Memory B cell (primary cell): ENCODE data around the gene ASCC3.
"Not testable (repeated sequence)": the region's sequence is repeated elsewhere in the genome, so short reads cannot be mapped to it uniquely, and the experiment has no call there.

Experiments used
- ATAC-seq: fragments of 150-1000 bp; cut with Tn5 transposase; 2 replicates; pipeline ENCODE4 v1.10.0; 2021; ENCODE audit warnings: low read depth, mild to moderate bottlenecking, moderate library complexity
- DNase-seq, 2 donors: peaks; one replicate each; pipeline ENCODE4 v3.0.0; 2022; ENCODE audit warnings: low spot score in 2 of 2
- H3K27ac Mint-ChIP-seq: one replicate; pipeline ENCODE4 v1.8.0; 2022; ENCODE audit warnings: mild to moderate bottlenecking, moderate library complexity, mixed read lengths
- H3K27me3 Mint-ChIP-seq: one replicate; pipeline ENCODE4 v1.8.0; 2022; ENCODE audit warnings: mixed read lengths
- H3K36me3 Mint-ChIP-seq: one replicate; pipeline ENCODE4 v1.8.0; 2022; ENCODE audit warnings: mild to moderate bottlenecking, mixed read lengths
- H3K4me1 Mint-ChIP-seq: one replicate; pipeline ENCODE4 v1.8.0; 2022; ENCODE audit warnings: mixed read lengths
- H3K4me3 Mint-ChIP-seq: one replicate; pipeline ENCODE4 v1.8.0; 2022; ENCODE audit warnings: mild to moderate bottlenecking, moderate library complexity, mixed read lengths
- H3K9me3 Mint-ChIP-seq: one replicate; pipeline ENCODE4 v1.8.0; 2022; ENCODE audit warnings: mixed read lengths

ASCC3 gene

DNA sequence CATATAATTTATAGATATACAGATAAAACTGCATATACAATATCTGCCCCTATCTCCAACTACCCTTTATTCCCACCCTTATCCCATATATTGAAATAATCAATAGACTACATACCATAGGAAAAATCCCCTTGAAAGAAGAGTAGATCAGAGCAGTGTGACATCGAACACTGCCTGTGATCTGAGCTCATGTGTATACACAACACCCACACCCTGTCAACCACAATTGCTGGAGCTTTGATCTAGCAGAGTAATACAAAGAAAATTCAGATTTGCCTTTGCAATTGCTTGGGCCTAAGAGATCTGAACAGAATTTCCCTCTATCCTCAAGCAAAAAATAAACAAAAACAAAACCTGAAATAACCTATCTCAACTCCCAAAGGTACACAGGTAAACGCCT is 119.3 kb downstream of the ASCC3 start:
- DNase-seq (no peak), ATAC-seq (no peak)
- Mint-ChIP-seq H3K4me3 (no peak overlapping the region), H3K36me3 (peaks cover 75% of the 10 kb centered on the region), H3K4me1 (no peaks in the 10 kb centered on the region), H3K27ac (no peak overlapping the region), H3K27me3 (no peaks in the 10 kb centered on the region), H3K9me3 (peaks cover 14% of the 10 kb centered on the region)

DNA sequence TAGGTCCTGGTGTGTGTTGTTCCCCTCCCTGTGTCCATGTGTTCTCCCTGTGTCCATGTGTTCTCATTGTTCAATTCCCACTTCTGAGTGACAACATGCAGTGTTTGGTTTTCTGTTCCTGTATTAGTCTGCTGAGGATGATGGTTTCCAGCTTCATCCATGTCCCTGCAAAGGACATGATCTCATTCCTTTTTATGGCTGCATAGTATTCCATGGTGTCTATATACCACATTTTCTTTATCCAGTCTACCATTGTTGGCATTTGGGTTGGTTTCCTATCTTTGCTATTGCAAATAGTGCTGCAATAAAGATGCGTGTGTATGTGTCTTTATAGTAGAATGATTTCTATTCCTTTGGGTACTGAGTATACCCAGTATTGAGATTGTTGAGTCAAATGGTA is 122.7 kb downstream of the ASCC3 start:
- not testable (repeated sequence) for H3K4me1 Mint-ChIP-seq, DNase-seq, H3K4me3 Mint-ChIP-seq, ATAC-seq, H3K27me3 Mint-ChIP-seq, H3K27ac Mint-ChIP-seq, H3K9me3 Mint-ChIP-seq
- H3K36me3 Mint-ChIP-seq = peaks cover 57% of the 10 kb centered on the region

DNA sequence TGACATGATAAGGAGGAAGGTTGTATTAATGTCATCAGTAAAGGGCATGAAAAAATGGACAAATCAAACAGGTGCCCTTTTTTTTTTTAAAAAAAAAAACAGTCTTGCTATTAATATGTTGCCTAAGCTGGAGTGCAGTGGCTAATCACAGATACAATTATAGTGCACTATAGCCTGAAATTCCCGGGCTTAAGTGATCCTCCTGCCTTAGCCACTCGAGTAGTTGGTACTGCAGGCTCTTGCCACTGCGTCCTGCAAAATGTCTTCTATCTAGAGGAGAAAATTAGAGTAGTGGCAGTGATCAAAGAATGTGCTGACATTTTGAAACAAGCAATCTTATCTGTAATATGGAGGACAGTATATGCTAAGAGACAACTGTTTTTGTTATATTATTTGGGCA is 127.7 kb downstream of the ASCC3 start:
- Mint-ChIP-seq H3K4me3 (no peak overlapping the region), H3K9me3 (no peaks in the 10 kb centered on the region), H3K27ac (no peak overlapping the region), H3K36me3 (peaks cover 20% of the 10 kb centered on the region), H3K4me1 (no peaks in the 10 kb centered on the region), H3K27me3 (no peaks in the 10 kb centered on the region)
- DNase-seq (no peak), ATAC-seq (no peak)

DNA sequence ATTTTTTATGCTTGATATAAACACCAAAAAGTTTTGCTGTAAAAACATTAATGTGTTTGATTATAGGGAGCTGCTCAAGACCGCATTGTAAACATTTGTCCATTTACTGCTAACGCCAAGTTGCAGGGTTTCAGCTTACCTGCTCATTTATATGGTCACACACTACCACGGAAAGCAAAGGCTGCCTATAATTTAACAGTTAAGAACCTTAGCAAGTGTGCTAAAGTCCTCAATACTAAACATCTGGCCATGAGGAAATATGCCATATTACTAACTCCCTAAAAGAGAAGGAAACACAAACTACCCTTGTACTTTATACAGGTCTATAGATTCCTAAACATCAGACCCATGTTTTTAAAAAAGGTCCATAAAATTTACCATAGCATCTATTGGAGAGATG is 129.5 kb downstream of the ASCC3 start:
- Mint-ChIP-seq H3K9me3 (no peaks in the 10 kb centered on the region), H3K27me3 (no peaks in the 10 kb centered on the region), H3K27ac (no peak overlapping the region), H3K4me1 (no peaks in the 10 kb centered on the region), H3K4me3 (no peak overlapping the region), H3K36me3 (peaks cover 12% of the 10 kb centered on the region)
- ATAC-seq (no peak), DNase-seq (no peak)

DNA sequence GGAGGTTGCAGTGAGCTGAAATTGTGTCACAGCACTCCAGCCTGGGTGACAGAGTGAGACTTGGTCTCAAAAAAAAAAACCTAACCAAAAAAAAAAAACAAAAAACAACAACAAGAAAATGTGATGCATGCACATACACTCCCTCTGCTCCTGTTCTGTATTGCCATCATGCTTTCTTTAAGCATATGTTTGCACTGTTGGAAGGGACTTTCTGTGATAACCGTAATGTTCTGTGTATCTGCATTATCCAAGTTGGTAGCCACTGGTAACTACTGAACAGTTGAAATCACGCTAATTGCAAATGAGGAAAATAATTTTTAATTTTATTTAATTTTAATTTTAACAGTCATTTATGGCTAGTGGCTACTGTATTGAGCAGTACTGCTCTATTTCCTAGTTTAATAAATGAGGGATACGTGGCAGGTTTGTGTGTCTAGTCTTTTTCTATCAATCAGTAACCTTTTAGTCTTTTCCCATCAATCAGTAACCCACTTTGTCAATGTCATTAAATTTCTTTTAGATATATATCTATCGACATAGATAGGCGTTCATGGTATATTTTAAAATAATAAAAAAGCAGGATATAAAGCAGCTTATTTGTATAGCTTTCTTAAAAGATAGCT is 135.6 kb downstream of the ASCC3 start:
- DNase-seq (no peak), ATAC-seq (no peak)
- Mint-ChIP-seq H3K27me3 (no peaks in the 10 kb centered on the region), H3K4me1 (no peaks in the 10 kb centered on the region), H3K36me3 (peaks cover 18% of the 10 kb centered on the region), H3K27ac (no peak overlapping the region), H3K4me3 (no peak overlapping the region), H3K9me3 (no peaks in the 10 kb centered on the region)

DNA sequence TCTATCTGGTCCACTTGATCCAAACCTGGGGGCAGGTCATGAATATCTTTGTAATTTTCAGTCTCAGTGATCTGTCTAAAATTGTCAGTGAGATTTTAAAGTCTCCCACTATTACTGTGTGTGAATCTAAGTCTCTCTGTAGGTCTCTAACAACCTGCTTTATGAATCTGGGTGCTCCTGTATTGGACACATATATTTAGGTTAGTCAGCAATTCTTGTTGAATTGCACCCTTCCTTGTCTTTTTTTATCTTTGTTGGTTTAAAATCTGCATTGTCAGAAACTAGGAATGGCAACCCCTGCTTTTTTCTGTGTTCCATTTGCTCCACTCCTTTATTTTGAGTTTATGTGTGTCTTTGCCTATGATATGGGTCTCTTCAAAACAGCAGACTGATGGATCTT is 140.7 kb downstream of the ASCC3 start:
- peaks cover 4% of the 10 kb centered on the region for H3K9me3 Mint-ChIP-seq
- peaks cover 19% of the 10 kb centered on the region for H3K36me3 Mint-ChIP-seq
- H3K4me1 Mint-ChIP-seq = peaks cover 5% of the 10 kb centered on the region
- no peak overlapping the region for H3K27ac Mint-ChIP-seq
- ATAC-seq (no peak), DNase-seq (no peak)
- no peak overlapping the region for H3K4me3 Mint-ChIP-seq
- H3K27me3 Mint-ChIP-seq = no peaks in the 10 kb centered on the region

DNA sequence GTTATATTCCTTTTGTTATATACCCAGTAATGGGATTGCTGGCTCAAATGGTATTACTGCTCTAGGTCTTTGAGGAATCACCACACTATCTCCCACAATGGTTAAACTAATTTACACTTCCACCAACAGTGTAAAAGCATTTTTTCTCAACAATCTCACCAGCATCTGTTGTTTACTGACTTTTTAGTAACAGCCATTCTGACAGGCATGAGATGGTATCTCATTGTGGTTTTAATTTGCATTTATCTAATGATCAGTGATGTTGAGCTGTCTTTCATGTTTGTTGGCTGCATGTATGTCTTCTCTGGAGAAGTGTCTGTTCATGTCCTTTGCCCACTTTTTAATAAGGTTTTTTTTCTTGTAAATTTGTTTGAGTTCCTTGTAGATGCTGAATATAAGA is 143.4 kb downstream of the ASCC3 start:
- H3K27ac Mint-ChIP-seq = peak overlapping the region; percentile 40
- H3K4me3 Mint-ChIP-seq, H3K27me3 Mint-ChIP-seq, ATAC-seq, DNase-seq, H3K9me3 Mint-ChIP-seq, H3K4me1 Mint-ChIP-seq: not testable (repeated sequence)
- H3K36me3 Mint-ChIP-seq = peaks cover 14% of the 10 kb centered on the region

DNA sequence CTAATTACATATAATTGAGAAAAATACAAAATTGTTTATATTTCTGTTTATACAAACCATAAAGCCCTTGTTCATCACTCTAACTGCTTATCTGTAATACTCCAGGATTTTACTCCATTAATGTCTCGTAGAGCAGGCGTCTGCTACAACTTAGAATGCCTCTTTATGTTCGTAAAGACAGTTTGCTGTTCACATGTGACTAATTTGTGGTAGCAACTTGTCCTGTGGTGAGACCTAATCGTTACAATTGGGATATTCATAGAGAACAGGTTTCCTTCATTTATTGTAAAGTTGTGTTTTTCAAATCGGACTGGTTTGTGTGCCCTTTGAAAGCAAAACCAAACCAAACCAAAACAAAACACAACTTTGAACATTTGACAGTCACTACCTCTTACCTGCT is 149.7 kb downstream of the ASCC3 start:
- no peak for DNase-seq
- Mint-ChIP-seq H3K27me3 (no peaks in the 10 kb centered on the region), H3K36me3 (peaks cover 4% of the 10 kb centered on the region), H3K9me3 (no peaks in the 10 kb centered on the region), H3K27ac (no peak overlapping the region), H3K4me1 (peaks cover 9% of the 10 kb centered on the region), H3K4me3 (no peak overlapping the region)
- no peak for ATAC-seq

DNA sequence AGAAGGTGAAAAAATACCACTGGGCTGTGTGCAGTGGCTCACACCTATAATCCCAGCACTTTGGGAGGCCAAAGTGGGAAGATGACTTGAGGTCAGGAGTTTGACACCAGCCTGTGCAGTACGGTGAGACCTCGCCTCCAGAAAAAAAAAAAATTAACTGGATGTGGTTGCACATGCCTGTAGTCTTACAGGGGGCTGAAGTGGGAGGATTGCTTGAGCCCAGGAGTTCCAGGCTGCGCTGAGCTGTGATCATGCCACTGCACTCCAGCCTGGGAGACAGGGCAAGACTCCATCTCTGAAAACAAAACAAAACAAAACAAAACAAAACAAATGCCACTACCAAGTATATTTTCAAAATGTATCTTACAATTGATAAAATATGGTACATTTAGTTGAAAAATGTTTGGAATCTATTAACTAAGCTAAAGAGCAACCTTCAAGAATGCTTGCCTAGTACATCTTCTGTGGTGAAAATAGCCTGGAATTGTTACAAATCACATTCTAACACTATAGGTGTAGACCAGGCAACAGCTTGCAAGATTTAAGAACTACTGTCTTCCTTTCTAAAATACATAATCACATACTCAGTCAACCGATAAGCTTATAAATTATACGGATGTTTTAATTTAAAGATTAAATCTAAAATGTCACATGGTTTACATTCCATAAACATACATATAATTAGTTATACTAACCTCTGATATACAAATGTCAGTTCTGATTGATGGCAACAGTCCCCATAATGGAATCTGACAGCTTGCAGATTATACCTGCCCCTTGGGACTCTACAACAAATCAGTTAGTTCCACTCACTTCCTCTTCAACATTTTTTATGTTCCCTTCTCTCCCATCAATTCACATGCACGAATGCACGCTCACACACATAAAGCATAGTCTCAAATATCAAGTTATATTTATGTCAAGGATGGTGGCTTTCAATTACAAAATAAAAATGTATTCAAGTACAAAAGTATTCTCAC is 150.8 kb downstream of the ASCC3 start:
- no peaks in the 10 kb centered on the region for H3K9me3 Mint-ChIP-seq
- peak; percentile 56 for ATAC-seq
- no peak for DNase-seq
- no peak overlapping the region for H3K27ac Mint-ChIP-seq
- H3K4me1 Mint-ChIP-seq = peaks cover 6% of the 10 kb centered on the region
- H3K36me3 Mint-ChIP-seq = peaks cover 6% of the 10 kb centered on the region
- no peak overlapping the region for H3K4me3 Mint-ChIP-seq
- no peaks in the 10 kb centered on the region for H3K27me3 Mint-ChIP-seq

DNA sequence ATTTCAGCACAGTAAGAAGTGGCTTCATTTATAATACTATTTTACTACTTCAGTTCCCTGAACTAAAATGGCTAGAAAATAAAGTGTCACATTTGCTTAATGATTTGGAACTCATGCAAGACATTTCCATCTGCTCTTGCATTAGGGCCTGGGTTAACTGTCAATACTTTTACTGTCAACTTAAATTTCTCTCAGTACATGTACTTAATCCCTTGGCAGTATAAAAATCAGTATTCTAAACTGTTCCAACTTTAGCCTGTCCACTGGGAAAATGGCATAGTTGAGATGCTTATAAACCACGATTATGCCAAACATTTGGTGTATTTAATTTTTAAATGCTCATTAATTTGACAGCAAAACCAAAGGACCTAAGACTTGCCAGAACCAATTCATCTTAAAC is 154.5 kb downstream of the ASCC3 start:
- Mint-ChIP-seq H3K27ac (no peak overlapping the region), H3K9me3 (peaks cover 2% of the 10 kb centered on the region), H3K27me3 (no peaks in the 10 kb centered on the region), H3K36me3 (peaks cover 22% of the 10 kb centered on the region), H3K4me3 (no peak overlapping the region), H3K4me1 (peaks cover 6% of the 10 kb centered on the region)
- DNase-seq = no peak
- ATAC-seq = no peak

DNA sequence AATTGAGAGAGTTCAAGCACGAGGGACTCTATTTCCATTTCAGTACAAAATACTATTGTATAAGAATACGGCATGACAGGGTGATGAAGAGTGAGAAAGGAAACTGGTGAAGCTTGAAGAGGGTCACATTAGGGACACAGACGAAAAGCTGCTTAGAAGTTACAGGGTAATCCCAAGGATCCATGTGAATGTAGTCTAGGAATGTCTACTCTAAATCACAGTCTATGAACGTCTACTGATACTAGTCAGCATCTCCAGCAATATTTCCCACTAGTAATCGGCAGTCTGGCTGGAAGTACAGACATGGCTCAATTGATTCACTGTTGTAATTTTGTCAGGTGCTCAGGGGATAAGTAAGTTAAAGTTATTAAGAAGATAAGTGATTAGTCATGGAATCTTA is 156.4 kb downstream of the ASCC3 start:
- Mint-ChIP-seq H3K9me3 (peaks cover 2% of the 10 kb centered on the region), H3K36me3 (peaks cover 22% of the 10 kb centered on the region), H3K27ac (peak overlapping the region; percentile 2), H3K4me3 (no peak overlapping the region), H3K27me3 (no peaks in the 10 kb centered on the region), H3K4me1 (peaks cover 8% of the 10 kb centered on the region)
- DNase-seq (no peak), ATAC-seq (no peak)

DNA sequence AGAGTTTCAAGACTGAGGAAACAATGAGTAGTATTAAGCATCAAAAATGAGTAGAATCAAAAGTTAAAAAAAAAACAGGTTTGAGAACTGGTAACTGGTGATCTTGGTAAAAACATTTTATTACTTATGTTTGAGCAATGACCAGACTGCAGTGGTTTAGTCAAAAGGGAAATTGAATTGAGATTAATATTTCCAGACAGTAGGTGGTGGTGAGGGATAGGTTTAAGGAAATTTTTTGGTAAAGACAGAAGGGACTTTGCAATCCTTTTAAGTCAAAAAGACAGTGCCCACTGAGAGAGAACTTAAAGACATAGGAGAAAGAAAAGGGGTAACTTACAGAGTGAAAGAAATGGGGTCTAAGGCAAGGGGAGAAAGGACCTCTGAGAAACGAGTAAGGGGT is 156.9 kb downstream of the ASCC3 start:
- ATAC-seq = no peak

DNA sequence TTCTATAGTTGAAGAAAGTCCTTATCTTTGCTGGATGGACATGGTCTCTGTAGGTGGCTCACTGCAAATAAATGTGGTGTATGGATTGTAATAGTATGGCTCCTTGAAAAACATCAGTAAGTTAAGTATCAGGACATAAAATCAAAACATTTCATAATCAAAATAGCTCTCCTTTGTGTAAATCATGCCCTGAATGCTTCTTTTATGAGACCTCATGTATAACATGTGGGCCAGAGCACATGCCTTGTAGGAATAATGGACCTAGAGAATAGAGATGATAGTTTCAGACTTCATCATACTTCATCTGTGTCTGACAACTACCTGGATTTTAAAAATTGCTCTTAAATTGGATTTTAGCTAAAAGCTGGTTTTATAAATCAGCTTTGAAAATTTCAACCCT is 159.9 kb downstream of the ASCC3 start:
- Mint-ChIP-seq H3K36me3 (peaks cover 22% of the 10 kb centered on the region), H3K4me3 (no peak overlapping the region), H3K27ac (peak overlapping the region; percentile 72), H3K4me1 (peaks cover 5% of the 10 kb centered on the region), H3K27me3 (no peaks in the 10 kb centered on the region), H3K9me3 (peaks cover 2% of the 10 kb centered on the region)
- ATAC-seq (no peak), DNase-seq (no peak)

More for the DNA sequence above, 156.9 kb downstream of the ASCC3 start:
- peak overlapping the region; percentile 2 for H3K27ac Mint-ChIP-seq
- peaks cover 22% of the 10 kb centered on the region for H3K36me3 Mint-ChIP-seq
- H3K4me1 Mint-ChIP-seq = peaks cover 8% of the 10 kb centered on the region
- DNase-seq = no peak
- peaks cover 2% of the 10 kb centered on the region for H3K9me3 Mint-ChIP-seq
- no peaks in the 10 kb centered on the region for H3K27me3 Mint-ChIP-seq
- H3K4me3 Mint-ChIP-seq = no peak overlapping the region

DNA sequence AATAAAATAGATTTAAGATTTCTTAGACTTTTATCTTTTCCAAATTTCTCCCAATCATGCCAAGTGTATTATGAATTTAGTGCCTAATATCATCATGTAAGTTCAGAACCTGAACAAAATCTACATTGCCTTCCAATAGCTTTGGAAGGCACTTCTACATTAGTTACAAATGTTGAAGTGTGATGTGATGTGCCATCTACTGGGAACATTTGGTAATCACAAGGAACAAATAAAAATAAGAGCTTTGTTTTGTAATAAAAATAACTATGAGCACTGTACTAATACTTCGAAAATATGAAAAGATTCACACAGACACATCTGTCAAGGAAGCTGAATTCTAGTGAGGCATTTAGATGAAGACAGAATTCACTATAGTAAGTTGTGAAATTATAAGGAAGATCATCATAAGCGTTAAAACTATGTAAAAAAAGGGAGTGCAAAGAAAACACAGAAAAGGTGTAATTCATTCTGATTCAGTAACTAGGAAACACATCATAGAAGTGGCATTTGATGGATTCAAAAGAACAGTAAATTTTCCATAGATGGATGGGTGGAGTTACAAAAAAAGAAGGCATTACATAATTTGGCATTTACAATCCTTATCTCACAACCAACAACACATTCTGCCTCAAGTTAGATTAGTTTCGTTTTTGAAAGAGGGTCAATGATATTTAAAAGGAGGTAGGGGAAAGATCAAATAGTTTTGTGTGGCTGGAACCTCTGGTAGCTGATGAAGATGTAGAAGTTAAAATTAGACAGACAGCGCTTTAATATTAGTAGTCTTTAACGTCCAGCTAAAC is 161.0 kb downstream of the ASCC3 start:
- no peak overlapping the region for H3K4me3 Mint-ChIP-seq
- no peak for DNase-seq
- peaks cover 20% of the 10 kb centered on the region for H3K36me3 Mint-ChIP-seq
- no peaks in the 10 kb centered on the region for H3K27me3 Mint-ChIP-seq
- H3K27ac Mint-ChIP-seq = no peak overlapping the region
- ATAC-seq = no peak
- H3K4me1 Mint-ChIP-seq = peaks cover 5% of the 10 kb centered on the region
- H3K9me3 Mint-ChIP-seq = peaks cover 2% of the 10 kb centered on the region
